A673 (cell line): Measurements from ENCODE around the gene SLC39A2.

Experiments used
- EZH2 ChIP-seq: fragments of 200-600 bp; sonication (generic); IDR thresholded peaks from 2 replicates; pipeline ENCODE4 v1.6.1; 2017; ENCODE audit warnings: borderline replicate concordance, low read depth, mild to moderate bottlenecking, mixed read lengths, antibody characterized with exemption, low read length; ENCODE audit not compliant: poor library complexity, severe bottlenecking
- TF ChIP-seq, protein P1 (sequence below): fragments of 300-800, 200-600 bp; sonication (generic); conservative IDR thresholded peaks from 2 replicates; pipeline ENCODE4 v1.5.1; 2017; ENCODE audit warnings: low read depth, mild to moderate bottlenecking, antibody characterized with exemption, low read length, moderate library complexity, mixed read lengths

DNA sequence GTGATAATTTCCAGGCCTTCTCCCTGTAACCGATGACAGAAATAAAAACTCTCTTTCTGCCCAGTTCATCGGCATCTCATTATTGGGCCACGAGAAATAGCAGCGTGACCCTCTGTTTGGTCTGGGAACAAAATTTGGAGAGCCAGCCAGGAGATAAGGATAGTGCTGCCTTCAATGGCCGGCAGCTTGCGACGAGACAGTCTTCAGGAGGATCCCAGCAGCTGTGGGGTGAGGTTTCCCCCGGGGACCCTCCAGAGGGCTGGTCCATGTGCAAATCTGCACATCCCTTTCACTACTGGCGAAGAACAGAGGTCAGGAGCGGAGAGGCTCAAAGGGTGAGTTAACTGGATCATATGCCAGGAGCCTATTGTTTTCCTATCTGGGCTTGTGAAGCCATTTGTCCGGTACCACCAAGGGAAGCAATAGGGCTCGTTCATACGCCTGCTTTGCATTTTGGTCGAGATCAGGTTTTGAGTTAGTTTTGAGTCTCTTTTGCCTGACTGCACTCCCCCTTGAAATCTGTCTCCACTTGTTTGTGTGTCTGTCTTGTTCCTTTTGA lies 4.8 kb downstream of the SLC39A2 start:
- TF ChIP-seq EZH2: no peak
- TF ChIP-seq, protein P1, sequence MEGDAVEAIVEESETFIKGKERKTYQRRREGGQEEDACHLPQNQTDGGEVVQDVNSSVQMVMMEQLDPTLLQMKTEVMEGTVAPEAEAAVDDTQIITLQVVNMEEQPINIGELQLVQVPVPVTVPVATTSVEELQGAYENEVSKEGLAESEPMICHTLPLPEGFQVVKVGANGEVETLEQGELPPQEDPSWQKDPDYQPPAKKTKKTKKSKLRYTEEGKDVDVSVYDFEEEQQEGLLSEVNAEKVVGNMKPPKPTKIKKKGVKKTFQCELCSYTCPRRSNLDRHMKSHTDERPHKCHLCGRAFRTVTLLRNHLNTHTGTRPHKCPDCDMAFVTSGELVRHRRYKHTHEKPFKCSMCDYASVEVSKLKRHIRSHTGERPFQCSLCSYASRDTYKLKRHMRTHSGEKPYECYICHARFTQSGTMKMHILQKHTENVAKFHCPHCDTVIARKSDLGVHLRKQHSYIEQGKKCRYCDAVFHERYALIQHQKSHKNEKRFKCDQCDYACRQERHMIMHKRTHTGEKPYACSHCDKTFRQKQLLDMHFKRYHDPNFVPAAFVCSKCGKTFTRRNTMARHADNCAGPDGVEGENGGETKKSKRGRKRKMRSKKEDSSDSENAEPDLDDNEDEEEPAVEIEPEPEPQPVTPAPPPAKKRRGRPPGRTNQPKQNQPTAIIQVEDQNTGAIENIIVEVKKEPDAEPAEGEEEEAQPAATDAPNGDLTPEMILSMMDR: no peak
